C4-2B (cell line): ENCODE results near the gene YIF1A.
"Not testable (repeated sequence)": the region's sequence is repeated elsewhere in the genome, so short reads cannot be mapped to it uniquely, and the experiment has no call there.

ENCODE experiments used
- H3K27ac ChIP-seq: fragments of 450-650 bp; 2 replicates; pipeline ENCODE4 v1.5.1; 2017
- CTCF ChIP-seq: fragments of 450-650 bp; conservative IDR thresholded peaks from 2 replicates; pipeline ENCODE4 v1.5.1; 2017; ENCODE audit warnings: mild to moderate bottlenecking
- ZFX ChIP-seq: fragments of 450-650 bp; IDR thresholded peaks from 2 replicates; pipeline ENCODE4 v1.6.1; 2017

The YIF1A gene

GRCh38 chr11:66322732-66323427, 33.9 kb upstream of the YIF1A start:
- TF ChIP-seq CTCF (no peak), ZFX (no peak)
- H3K27ac ChIP-seq, result no peak overlapping the region

- H3K27ac ChIP-seq, result no peak overlapping the region
- TF ChIP-seq ZFX (0 out of 2 replicates have a peak, but pooled peaks have one; percentile 15), CTCF (no peak)
Observed at GRCh38 chr11:66321606-66322005, 32.7 kb upstream of the YIF1A start.

GRCh38 chr11:66320748-66321147, 31.8 kb upstream of the YIF1A start:
- H3K27ac ChIP-seq, result not testable (repeated sequence)

- not testable (repeated sequence) for H3K27ac ChIP-seq
Observed at GRCh38 chr11:66320289-66320688, 31.3 kb upstream of the YIF1A start.

- H3K27ac ChIP-seq, result no peak overlapping the region
- TF ChIP-seq ZFX (no peak), CTCF (no peak)
Observed at GRCh38 chr11:66318600-66318970, 29.6 kb upstream of the YIF1A start.

GRCh38 chr11:66317723-66318599, 29.0 kb upstream of the YIF1A start:
- TF ChIP-seq ZFX (no peak), CTCF (no peak)
- no peak overlapping the region for H3K27ac ChIP-seq

GRCh38 chr11:66317322-66317722, 28.4 kb upstream of the YIF1A start:
- H3K27ac ChIP-seq, result no peak overlapping the region
- TF ChIP-seq CTCF (no peak), ZFX (no peak)

- TF ChIP-seq ZFX (no peak), CTCF (no peak)
- H3K27ac ChIP-seq, result no peak within 1 kb of the TSS
Observed at GRCh38 chr11:66316849-66317251, 27.9 kb upstream of the YIF1A start, which contains the start of gene CD248. Gene CD248 (minus strand): TSS chr11:66317044. CDS start chr11:66317027, 17 bp downstream.
